HCEC 1CT (cell line): ENCODE measurements around the gene AP2B1.
"Not testable (repeated sequence)": the region's sequence is repeated elsewhere in the genome, so short reads cannot be mapped to it uniquely, and the experiment has no call there.

ENCODE experiments used
- DNase-seq: peaks from one replicate; pipeline ENCODE4 v3.0.0-alpha.2; 2017

AP2B1 gene

GRCh38 chr17:35703308-35703707 lies 116.2 kb downstream of the AP2B1 start:
- DNase-seq, result not testable (repeated sequence)

DNA sequence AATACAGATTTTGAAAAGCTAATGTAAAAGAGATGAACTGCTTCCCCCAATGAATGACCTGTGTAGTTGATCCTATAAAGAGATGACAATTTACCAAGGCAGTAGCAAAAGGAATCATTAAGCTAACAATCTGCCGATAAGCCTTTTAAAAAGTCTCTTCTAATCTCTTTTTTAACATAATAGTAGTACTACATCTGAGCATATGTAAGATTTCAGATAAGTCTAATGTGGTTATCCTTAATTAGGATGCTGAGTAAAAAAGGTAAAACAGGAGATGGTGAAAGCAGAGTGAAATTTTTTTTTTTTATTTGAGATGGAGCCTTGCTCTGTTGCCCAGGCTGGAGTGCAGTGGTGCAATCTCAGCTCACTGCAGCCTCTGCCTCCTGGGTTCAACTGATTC lies 118.1 kb downstream of the AP2B1 start:
- DNase-seq, result no peak

DNA sequence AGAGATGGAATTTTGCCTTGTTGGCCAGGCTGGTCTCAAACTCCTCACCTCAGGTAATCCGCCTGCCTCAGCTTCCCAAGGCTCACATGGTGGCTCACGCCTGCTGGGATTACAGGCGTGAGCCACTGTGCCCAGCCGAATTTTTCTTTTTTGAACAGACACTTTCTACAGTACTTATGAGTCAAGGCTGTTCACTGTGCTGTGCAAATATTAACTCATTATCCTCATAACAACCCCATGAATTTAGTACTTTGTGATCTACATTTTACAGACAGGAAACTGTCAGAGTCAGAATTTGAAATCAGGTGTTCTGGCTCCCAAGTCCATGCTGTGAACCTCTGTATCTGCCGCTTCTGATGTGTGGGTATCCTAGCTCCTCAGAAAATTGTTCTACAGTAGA lies 118.6 kb downstream of the AP2B1 start:
- no peak for DNase-seq

DNA sequence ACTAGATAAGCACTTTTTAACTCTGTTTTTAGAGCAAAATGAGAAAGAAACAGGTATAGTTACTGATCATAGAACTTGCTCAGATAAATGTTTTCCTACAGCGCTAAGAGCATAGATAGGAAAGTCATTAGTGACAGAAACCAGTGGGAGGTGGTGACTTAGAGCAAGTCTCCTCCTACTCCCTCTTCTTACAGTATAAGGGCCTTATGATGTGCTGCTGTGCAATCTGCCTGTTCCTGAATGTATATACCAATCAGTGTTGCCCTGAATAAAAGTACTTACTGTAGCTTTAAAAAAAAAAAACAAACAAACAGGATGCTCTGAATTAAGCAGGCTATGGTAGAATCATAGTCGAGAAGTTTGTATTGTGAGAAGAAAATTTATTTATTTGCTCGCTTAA lies 121.0 kb downstream of the AP2B1 start:
- DNase-seq, result no peak

- no peak for DNase-seq
Measured at GRCh38 chr17:35708951-35709350, 121.8 kb downstream of the AP2B1 start.

- no peak for DNase-seq
Measured at GRCh38 chr17:35709874-35710273, 122.8 kb downstream of the AP2B1 start.

GRCh38 chr17:35710950-35711349 lies 123.8 kb downstream of the AP2B1 start:
- DNase-seq, result no peak

DNA sequence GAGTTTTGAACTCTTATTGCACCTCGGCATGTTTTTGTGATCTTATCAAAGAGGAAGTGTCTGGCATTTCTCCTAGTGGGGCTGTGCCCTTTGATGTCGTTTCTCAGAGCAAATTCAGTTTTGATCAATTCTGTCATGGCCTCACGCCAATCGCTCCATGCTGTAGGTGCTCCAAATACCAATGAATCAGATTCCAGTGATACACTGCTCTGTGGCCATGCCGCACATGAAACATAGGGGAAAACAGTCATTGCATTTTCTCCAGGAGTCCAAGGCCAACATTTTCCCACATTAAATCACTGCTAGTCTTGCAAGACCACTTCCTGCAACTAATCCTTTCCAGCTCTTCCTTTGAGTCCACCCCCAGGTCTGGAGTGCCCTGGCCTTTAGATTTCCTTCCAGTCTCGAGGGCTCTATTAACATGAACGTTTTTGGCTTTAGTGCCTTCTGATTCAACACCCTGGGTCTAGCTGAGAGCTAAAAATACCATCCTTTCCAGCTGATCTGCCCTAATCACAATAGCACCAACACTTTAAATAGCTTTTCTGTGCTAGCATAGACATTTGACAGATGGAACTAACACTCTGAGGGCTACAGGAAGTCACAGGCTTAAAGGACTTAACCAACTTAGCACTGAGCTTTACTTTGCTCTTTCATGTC lies 126.1 kb downstream of the AP2B1 start:
- DNase-seq, result peak; percentile 66

GRCh38 chr17:35714988-35715387 lies 127.9 kb downstream of the AP2B1 start:
- DNase-seq, result no peak

GRCh38 chr17:35715416-35715815 lies 128.3 kb downstream of the AP2B1 start:
- no peak for DNase-seq

DNA sequence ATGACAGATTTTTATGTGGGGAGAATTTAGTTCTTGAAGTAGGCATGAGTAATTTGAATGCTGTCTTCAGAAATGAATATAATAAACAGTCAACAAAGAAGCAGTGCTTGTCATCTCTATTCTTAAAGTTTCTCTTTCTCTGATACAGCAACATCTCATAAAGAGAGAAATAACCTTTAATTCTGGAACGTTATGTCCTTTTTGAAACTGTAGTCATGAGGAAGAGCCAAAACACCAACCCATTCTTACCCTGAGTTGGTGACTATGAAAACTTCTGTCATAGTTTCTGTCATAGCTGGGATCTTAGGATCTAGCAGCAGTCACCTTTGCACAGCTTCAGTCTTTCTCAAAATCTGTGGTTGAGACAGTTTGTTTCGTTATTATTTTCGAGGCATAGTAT lies 129.1 kb downstream of the AP2B1 start:
- no peak for DNase-seq

- DNase-seq, result peak; percentile 11
Measured at GRCh38 chr17:35716897-35717465, 129.9 kb downstream of the AP2B1 start.

- no peak for DNase-seq
Measured at GRCh38 chr17:35717475-35717874, 130.4 kb downstream of the AP2B1 start.

GRCh38 chr17:35723735-35724134 lies 136.6 kb downstream of the AP2B1 start:
- no peak for DNase-seq

- DNase-seq, result no peak
Measured at GRCh38 chr17:35725058-35725457, 137.9 kb downstream of the AP2B1 start.

DNA sequence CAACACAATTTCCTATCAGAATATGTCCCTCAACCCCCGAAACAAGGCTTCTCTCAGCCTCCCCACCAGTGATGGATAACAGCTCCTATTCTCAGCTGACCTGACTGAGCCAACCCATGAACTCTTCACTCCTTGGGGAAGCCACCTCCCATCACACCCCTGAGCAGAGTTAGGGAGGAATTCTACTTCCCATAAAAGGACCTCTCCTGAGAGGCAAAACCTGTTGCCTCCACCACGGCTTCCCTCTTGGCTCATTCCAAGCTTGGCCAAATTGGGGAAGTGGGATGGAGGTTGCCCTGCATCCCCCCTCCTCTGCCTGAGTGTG lies 138.6 kb downstream of the AP2B1 start:
- DNase-seq, result no peak

DNA sequence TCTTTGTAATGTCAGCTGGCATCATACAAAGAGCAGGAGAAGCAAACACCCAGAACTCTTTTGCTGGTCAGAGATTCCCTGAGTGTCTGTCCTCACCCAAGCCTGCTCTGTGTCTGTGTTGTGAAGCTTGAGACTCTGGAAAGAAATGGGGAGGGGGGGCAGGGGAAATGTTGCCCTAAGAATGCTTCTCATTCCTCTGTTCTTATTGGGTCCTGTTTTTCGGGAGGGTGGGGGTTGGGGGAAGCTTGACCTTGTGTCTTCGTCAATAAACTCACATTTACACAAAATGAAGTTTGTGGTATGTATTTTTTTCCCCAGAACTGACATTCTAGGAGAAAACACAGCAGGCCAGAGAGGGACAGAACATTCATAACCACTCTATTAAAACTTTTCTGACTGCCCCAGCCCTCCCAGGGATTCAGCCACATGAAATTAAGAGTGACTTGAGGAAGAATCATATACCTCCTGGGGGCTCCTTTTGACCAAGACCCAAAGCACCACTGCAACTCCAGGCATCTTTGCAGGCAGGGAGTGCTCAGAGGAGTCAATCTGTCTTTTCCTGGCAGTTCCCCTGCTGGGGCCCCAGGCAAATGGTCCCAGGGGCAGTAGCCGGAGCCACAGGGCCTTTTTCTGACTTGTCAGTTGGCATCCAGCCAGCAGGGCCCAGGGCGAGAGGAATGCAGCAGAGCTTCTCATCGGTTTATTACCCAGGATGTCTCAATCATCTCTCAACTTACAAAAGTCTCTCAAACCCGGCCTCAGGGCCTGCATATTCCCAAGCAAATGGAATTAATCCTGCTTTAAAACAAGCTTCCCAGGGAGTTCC lies 139.2 kb downstream of the AP2B1 start:
- DNase-seq, result peak; percentile 85

GRCh38 chr17:35726953-35727460 lies 139.9 kb downstream of the AP2B1 start:
- DNase-seq, result no peak

DNA sequence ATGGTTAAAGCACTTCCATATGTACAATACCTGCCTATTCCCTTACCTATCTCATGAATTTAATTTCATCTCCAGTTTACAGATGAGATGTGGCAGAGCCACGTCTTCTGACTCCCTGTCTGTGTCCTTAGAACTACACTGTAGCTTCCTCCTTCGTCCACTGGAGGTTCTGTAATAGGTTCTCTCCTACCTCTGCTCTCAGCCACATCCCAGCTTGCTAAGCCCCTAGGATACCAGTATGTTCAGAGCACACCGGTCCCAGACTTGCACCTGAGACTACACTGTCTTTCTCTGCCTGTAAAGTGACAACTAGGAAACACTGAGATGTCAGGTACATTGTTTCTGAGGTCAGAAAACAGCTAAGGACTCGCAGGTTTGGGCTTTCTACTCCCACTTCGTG lies 140.5 kb downstream of the AP2B1 start:
- DNase-seq, result no peak

- DNase-seq, result no peak
Measured at GRCh38 chr17:35728551-35728950, 141.4 kb downstream of the AP2B1 start.

GRCh38 chr17:35729405-35729833 lies 142.3 kb downstream of the AP2B1 start:
- DNase-seq, result no peak

DNA sequence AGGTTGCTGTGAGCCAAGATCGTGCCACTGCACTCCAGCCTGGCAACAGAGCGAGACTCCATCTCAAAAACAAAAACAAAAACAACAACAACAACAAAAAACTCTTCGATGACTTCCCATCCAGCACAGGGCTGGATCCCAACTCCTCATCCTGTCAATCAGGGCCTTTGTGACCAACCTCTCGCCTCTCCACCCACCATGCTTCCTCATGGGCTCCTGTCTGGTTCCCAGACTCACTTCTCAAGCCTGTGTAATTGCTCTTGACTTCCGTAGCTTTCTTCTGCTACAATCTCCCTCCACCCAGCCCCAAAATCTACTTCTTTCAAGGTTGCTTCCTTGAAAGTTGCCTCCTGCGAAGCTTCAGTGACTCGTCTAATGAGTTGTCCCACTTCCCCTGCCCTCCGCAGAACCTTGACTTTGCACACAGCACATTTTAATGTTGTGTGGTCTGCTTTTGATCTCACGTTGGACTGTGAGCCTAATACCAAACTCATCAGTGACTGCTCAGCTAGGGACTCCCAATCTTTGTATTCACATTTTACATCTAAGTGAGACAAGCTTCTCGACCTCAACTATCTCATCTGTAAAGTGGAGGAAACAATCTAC lies 143.4 kb downstream of the AP2B1 start:
- no peak for DNase-seq

- peak; percentile 39 for DNase-seq
Measured at GRCh38 chr17:35731239-35731916, 144.3 kb downstream of the AP2B1 start, which contains the start of gene RASL10B. Gene RASL10B, plus strand, starts transcription at chr17:35731639. Its CDS starts 3,546 bp downstream, at chr17:35735185.
